Measurements from ENCODE around the gene CDH15. TPM values are rescaled to one million over a fixed set of nuclear protein-coding genes. Genes with fewer than 3 reads are reported as not detected.

Gene CDH15
- total and polyA plus RNA-seq, 2 of the 13 experiments (the other 11 are each of a cell fraction or from before 2014, with no cell fraction given), result 0.74 to 2.2 TPM

DNA sequence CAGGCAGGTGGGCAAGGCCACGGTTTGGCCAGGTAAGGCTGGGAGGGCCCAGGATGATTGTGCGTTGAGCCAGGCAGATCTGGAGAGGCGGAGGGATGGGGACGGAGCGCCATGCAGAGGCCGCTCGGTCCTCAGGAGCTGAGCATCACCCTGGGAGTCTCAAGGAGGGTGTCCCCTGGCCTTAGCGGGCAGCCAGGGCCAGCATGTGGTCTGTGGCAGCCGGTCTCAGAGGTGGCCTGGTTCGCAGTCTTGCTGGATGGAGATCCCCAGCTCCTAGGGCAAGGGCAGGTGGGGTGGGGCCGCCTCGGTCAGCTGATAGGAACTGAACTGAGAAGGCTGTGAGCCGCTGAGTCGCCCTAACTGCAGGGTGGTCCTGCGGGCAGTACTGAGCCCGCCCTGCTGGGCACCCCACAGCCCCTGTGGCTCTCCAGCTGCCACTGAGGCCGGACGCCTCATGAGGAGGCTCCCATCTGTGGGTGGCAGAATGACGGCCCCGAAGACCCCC, 11.6 kb upstream of the CDH15 start (continued):
- TF ChIP-seq, protein P1, sequence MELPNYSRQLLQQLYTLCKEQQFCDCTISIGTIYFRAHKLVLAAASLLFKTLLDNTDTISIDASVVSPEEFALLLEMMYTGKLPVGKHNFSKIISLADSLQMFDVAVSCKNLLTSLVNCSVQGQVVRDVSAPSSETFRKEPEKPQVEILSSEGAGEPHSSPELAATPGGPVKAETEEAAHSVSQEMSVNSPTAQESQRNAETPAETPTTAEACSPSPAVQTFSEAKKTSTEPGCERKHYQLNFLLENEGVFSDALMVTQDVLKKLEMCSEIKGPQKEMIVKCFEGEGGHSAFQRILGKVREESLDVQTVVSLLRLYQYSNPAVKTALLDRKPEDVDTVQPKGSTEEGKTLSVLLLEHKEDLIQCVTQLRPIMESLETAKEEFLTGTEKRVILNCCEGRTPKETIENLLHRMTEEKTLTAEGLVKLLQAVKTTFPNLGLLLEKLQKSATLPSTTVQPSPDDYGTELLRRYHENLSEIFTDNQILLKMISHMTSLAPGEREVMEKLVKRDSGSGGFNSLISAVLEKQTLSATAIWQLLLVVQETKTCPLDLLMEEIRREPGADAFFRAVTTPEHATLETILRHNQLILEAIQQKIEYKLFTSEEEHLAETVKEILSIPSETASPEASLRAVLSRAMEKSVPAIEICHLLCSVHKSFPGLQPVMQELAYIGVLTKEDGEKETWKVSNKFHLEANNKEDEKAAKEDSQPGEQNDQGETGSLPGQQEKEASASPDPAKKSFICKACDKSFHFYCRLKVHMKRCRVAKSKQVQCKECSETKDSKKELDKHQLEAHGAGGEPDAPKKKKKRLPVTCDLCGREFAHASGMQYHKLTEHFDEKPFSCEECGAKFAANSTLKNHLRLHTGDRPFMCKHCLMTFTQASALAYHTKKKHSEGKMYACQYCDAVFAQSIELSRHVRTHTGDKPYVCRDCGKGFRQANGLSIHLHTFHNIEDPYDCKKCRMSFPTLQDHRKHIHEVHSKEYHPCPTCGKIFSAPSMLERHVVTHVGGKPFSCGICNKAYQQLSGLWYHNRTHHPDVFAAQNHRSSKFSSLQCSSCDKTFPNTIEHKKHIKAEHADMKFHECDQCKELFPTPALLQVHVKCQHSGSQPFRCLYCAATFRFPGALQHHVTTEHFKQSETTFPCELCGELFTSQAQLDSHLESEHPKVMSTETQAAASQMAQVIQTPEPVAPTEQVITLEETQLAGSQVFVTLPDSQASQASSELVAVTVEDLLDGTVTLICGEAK (IDR thresholded peaks at IDR 0.05), result no peak
- TF ChIP-seq, protein P1 (CRISPR knock-in tag; IDR thresholded peaks at IDR 0.05), result no peak
- no peak for TF ChIP-seq NRL (CRISPR knock-in tag; IDR thresholded peaks at IDR 0.05; ENCODE audit: borderline replicate concordance)
- TF ChIP-seq, protein P2, sequence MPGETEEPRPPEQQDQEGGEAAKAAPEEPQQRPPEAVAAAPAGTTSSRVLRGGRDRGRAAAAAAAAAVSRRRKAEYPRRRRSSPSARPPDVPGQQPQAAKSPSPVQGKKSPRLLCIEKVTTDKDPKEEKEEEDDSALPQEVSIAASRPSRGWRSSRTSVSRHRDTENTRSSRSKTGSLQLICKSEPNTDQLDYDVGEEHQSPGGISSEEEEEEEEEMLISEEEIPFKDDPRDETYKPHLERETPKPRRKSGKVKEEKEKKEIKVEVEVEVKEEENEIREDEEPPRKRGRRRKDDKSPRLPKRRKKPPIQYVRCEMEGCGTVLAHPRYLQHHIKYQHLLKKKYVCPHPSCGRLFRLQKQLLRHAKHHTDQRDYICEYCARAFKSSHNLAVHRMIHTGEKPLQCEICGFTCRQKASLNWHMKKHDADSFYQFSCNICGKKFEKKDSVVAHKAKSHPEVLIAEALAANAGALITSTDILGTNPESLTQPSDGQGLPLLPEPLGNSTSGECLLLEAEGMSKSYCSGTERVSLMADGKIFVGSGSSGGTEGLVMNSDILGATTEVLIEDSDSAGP (CRISPR knock-in tag; IDR thresholded peaks at IDR 0.05; ENCODE audit: borderline replicate concordance), result peak; percentile 68; the same call in 1 of the 2 replicates
- no peak for TF ChIP-seq POLR2AphosphoS2 (IDR thresholded peaks at IDR 0.05; ENCODE audit: low read depth, low read length)
- TF ChIP-seq, protein P3, sequence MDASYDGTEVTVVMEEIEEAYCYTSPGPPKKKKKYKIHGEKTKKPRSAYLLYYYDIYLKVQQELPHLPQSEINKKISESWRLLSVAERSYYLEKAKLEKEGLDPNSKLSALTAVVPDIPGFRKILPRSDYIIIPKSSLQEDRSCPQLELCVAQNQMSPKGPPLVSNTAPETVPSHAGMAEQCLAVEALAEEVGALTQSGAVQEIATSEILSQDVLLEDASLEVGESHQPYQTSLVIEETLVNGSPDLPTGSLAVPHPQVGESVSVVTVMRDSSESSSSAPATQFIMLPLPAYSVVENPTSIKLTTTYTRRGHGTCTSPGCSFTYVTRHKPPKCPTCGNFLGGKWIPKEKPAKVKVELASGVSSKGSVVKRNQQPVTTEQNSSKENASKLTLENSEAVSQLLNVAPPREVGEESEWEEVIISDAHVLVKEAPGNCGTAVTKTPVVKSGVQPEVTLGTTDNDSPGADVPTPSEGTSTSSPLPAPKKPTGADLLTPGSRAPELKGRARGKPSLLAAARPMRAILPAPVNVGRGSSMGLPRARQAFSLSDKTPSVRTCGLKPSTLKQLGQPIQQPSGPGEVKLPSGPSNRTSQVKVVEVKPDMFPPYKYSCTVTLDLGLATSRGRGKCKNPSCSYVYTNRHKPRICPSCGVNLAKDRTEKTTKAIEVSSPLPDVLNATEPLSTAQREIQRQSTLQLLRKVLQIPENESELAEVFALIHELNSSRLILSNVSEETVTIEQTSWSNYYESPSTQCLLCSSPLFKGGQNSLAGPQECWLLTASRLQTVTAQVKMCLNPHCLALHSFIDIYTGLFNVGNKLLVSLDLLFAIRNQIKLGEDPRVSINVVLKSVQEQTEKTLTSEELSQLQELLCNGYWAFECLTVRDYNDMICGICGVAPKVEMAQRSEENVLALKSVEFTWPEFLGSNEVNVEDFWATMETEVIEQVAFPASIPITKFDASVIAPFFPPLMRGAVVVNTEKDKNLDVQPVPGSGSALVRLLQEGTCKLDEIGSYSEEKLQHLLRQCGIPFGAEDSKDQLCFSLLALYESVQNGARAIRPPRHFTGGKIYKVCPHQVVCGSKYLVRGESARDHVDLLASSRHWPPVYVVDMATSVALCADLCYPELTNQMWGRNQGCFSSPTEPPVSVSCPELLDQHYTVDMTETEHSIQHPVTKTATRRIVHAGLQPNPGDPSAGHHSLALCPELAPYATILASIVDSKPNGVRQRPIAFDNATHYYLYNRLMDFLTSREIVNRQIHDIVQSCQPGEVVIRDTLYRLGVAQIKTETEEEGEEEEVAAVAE (CRISPR knock-in tag; IDR thresholded peaks at IDR 0.05; ENCODE audit: borderline replicate concordance), result 0 out of 2 replicates have a peak, but pooled peaks have one; percentile 0
- no peak for TF ChIP-seq RFXAP (CRISPR knock-in tag; IDR thresholded peaks at IDR 0.05; ENCODE audit: borderline replicate concordance)
- TF ChIP-seq SSRP1 (CRISPR knock-in tag; IDR thresholded peaks at IDR 0.05), result no peak
- TF ChIP-seq, protein P4, sequence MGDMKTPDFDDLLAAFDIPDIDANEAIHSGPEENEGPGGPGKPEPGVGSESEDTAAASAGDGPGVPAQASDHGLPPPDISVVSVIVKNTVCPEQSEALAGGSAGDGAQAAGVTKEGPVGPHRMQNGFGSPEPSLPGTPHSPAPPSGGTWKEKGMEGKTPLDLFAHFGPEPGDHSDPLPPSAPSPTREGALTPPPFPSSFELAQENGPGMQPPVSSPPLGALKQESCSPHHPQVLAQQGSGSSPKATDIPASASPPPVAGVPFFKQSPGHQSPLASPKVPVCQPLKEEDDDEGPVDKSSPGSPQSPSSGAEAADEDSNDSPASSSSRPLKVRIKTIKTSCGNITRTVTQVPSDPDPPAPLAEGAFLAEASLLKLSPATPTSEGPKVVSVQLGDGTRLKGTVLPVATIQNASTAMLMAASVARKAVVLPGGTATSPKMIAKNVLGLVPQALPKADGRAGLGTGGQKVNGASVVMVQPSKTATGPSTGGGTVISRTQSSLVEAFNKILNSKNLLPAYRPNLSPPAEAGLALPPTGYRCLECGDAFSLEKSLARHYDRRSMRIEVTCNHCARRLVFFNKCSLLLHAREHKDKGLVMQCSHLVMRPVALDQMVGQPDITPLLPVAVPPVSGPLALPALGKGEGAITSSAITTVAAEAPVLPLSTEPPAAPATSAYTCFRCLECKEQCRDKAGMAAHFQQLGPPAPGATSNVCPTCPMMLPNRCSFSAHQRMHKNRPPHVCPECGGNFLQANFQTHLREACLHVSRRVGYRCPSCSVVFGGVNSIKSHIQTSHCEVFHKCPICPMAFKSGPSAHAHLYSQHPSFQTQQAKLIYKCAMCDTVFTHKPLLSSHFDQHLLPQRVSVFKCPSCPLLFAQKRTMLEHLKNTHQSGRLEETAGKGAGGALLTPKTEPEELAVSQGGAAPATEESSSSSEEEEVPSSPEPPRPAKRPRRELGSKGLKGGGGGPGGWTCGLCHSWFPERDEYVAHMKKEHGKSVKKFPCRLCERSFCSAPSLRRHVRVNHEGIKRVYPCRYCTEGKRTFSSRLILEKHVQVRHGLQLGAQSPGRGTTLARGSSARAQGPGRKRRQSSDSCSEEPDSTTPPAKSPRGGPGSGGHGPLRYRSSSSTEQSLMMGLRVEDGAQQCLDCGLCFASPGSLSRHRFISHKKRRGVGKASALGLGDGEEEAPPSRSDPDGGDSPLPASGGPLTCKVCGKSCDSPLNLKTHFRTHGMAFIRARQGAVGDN (CRISPR knock-in tag; IDR thresholded peaks at IDR 0.05), result no peak; the same call in none of the 2 replicates
